GM19468 (cell line): ENCODE measurements around the gene CLDN17.

Source experiments
- ATAC-seq: cut with Tn5 transposase; IDR thresholded peaks from one replicate; pipeline ENCODE4 v1.9.1; 2021; ENCODE audit warnings: mild to moderate bottlenecking, moderate library complexity, moderate number of reproducible peaks; ENCODE audit not compliant: unreplicated experiment; ENCODE audit errors: extremely low read depth

CLDN17 gene

GRCh38 chr21:30166705-30167104, at the start of gene CLDN17:
CLDN17 (minus strand) TSS chr21:30166805; CDS start chr21:30166617, 188 bp downstream.
- no peak for ATAC-seq

GRCh38 chr21:30216041-30216723, 49.6 kb upstream of the CLDN17 start, which contains the start of gene CLDN8:
CLDN8 (minus strand) TSS chr21:30216097; CDS start chr21:30215925, 172 bp downstream.
- ATAC-seq = no peak

- ATAC-seq = no peak
Observed at GRCh38 chr21:30211071-30211470, 44.5 kb upstream of the CLDN17 start.

- ATAC-seq = no peak
Observed at GRCh38 chr21:30209601-30210000, 43.0 kb upstream of the CLDN17 start.

GRCh38 chr21:30207252-30207579, 40.6 kb upstream of the CLDN17 start:
- no peak for ATAC-seq

GRCh38 chr21:30206551-30207251, 40.1 kb upstream of the CLDN17 start:
- ATAC-seq = no peak

- no peak for ATAC-seq
Observed at GRCh38 chr21:30200000-30200399, 33.4 kb upstream of the CLDN17 start.

GRCh38 chr21:30194701-30195299, 28.2 kb upstream of the CLDN17 start:
- ATAC-seq = no peak

- ATAC-seq = no peak
Observed at GRCh38 chr21:30193201-30193600, 26.6 kb upstream of the CLDN17 start.

GRCh38 chr21:30190554-30190953, 23.9 kb upstream of the CLDN17 start:
- no peak for ATAC-seq

GRCh38 chr21:30189773-30190172, 23.2 kb upstream of the CLDN17 start:
- ATAC-seq = no peak

- ATAC-seq = no peak
Observed at GRCh38 chr21:30186242-30186641, 19.6 kb upstream of the CLDN17 start.

- ATAC-seq = no peak
Observed at GRCh38 chr21:30168086-30168485, 1.5 kb upstream of the CLDN17 start.

- no peak for ATAC-seq
Observed at GRCh38 chr21:30166171-30166570, 434 bp downstream of the CLDN17 start.

GRCh38 chr21:30164796-30165195, 1.8 kb downstream of the CLDN17 start:
- ATAC-seq = no peak

GRCh38 chr21:30153697-30154340, 12.8 kb downstream of the CLDN17 start:
- ATAC-seq = no peak

- ATAC-seq = no peak
Observed at GRCh38 chr21:30152792-30153191, 13.8 kb downstream of the CLDN17 start.

- no peak for ATAC-seq
Observed at GRCh38 chr21:30148906-30149305, 17.7 kb downstream of the CLDN17 start.

- no peak for ATAC-seq
Observed at GRCh38 chr21:30146558-30147282, 19.9 kb downstream of the CLDN17 start.

GRCh38 chr21:30138483-30138882, 28.1 kb downstream of the CLDN17 start:
- no peak for ATAC-seq
